ENCODE data around the gene PDCD11.

The PDCD11 gene

DNA sequence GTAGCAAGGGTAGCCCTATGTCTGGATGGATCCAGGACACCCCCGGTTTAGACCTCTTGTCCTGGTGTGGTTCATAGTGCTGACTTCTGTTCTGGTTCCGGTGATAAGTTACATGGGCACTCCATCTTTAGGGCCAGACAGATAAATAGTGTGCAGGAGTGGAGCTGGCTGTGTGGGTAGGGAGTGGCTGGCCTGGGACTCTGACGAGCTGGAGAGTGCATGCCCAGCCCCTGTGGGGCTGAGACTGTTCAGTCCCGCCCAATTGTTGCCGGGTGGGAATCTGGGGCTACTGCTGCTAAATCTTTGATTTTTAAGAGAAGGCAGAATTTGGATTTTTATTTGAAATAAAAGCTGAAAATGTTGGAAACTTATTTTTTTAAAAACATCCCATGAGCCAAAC, 27.3 kb downstream of the PDCD11 start:
- Histone ChIP-seq H3K4me1 (ENCODE audit: control insufficient read depth in 1 of 2, insufficient read depth in 1 of 2, low read depth in 1 of 2, low read length in 1 of 2) (peaks cover 0 to 3% of the 10 kb centered on the region in 2 experiments), H3K36me3 (peaks cover 62% of the 10 kb centered on the region), H3K27me3 (no peaks in the 10 kb centered on the region), H3K9me3 (no peaks in the 10 kb centered on the region), H3K4me3 (ENCODE audit: low read depth in 1 of 2, low read length in 1 of 2) (no peak overlapping the region), H3K27ac (no peak overlapping the region)
- no peak for TF ChIP-seq CTCF (IDR thresholded peaks at IDR 0.05)

GRCh38 chr10:103427866-103428265, 31.4 kb downstream of the PDCD11 start:
- no peaks in the 10 kb centered on the region for H3K27me3 ChIP-seq
- no peaks in the 10 kb centered on the region for H3K9me3 ChIP-seq
- no peak overlapping the region for H3K4me3 ChIP-seq (ENCODE audit: low read depth in 1 of 2, low read length in 1 of 2)
- peaks cover 29% of the 10 kb centered on the region for H3K36me3 ChIP-seq
- no peak overlapping the region for H3K27ac ChIP-seq
- peaks cover 6 to 18% of the 10 kb centered on the region in 2 experiments for H3K4me1 ChIP-seq (ENCODE audit: control insufficient read depth in 1 of 2, insufficient read depth in 1 of 2, low read depth in 1 of 2, low read length in 1 of 2)
- TF ChIP-seq CTCF (IDR thresholded peaks at IDR 0.05), result no peak

DNA sequence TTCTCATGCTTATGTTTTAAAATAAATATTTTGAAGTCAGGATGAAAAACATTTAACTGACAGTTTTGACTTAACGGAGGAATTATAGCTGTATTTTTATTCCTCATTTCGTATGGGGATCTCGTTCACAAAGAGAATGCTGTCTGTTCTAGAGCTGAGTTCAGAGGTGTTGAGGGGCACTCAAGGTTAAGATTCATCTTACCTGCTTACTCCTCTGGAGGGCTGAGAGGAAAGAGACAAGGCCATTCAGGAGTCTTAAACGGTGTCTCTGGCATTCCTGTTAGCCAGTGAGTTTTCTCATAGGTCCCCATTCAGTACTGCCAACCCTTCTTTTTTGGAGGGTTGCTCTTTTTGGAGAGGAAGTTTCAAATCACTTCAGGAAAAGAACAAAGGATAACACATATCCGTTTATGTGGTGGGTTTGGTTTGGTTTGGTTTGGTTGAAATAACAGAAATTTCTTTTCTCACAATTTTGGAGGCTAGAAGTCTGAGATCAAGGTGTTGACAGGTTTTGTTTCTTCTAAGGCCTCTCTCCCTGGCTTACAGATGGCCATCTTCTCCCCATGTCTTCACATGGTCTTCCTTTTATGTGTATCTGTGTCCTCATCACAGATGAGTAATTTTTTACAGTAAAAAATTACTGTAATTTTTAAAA, 32.7 kb downstream of the PDCD11 start:
- Histone ChIP-seq H3K27ac (no peak overlapping the region), H3K4me3 (ENCODE audit: low read depth in 1 of 2, low read length in 1 of 2) (no peak overlapping the region), H3K9me3 (no peaks in the 10 kb centered on the region), H3K4me1 (ENCODE audit: control insufficient read depth in 1 of 2, insufficient read depth in 1 of 2, low read depth in 1 of 2, low read length in 1 of 2) (peaks cover 13 to 26% of the 10 kb centered on the region in 2 experiments), H3K36me3 (peaks cover 16% of the 10 kb centered on the region), H3K27me3 (no peaks in the 10 kb centered on the region)
- no peak for TF ChIP-seq CTCF (IDR thresholded peaks at IDR 0.05)

DNA sequence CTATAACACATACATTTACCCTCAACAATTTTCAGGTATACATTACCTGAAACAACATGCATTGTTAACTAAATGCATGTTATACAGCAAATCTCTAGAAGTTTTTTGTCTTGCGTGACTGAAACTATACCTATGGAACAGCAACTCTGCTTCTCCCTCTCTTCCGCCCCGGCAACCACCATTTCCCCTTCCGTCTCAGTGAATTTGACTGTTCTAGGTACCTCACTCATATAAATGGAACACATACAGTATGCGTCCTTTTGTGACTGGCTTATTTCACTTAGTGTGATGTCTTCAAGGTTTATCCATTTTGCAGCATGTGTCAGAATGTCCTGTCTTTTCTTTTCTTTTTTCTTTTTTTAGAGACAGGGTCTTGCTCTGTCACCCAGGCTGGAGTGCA, 33.2 kb downstream of the PDCD11 start:
- TF ChIP-seq CTCF (IDR thresholded peaks at IDR 0.05), result no peak
- peaks cover 11% of the 10 kb centered on the region for H3K36me3 ChIP-seq
- no peak overlapping the region for H3K4me3 ChIP-seq (ENCODE audit: low read depth in 1 of 2, low read length in 1 of 2)

GRCh38 chr10:103431902-103432301, 35.5 kb downstream of the PDCD11 start:
- H3K27me3 ChIP-seq, result no peaks in the 10 kb centered on the region
- no peak for TF ChIP-seq CTCF (IDR thresholded peaks at IDR 0.05)
- peaks cover 5% of the 10 kb centered on the region for H3K36me3 ChIP-seq
- H3K4me1 ChIP-seq (ENCODE audit: control insufficient read depth in 1 of 2, insufficient read depth in 1 of 2, low read depth in 1 of 2, low read length in 1 of 2), result peaks cover 19 to 32% of the 10 kb centered on the region in 2 experiments
- no peak overlapping the region for H3K27ac ChIP-seq
- H3K9me3 ChIP-seq, result no peaks in the 10 kb centered on the region
- no peak overlapping the region for H3K4me3 ChIP-seq (ENCODE audit: low read depth in 1 of 2, low read length in 1 of 2)

More for the DNA sequence above, 33.2 kb downstream of the PDCD11 start:
- Histone ChIP-seq H3K4me1 (ENCODE audit: control insufficient read depth in 1 of 2, insufficient read depth in 1 of 2, low read depth in 1 of 2, low read length in 1 of 2) (peaks cover 18 to 31% of the 10 kb centered on the region in 2 experiments), H3K9me3 (no peaks in the 10 kb centered on the region), H3K27ac (no peak overlapping the region), H3K27me3 (no peaks in the 10 kb centered on the region)
